GM19099 (cell line): Measurements from ENCODE around the gene BOK.

Source experiments
- POLR2A ChIP-seq: IDR thresholded peaks from 3 replicates; pipeline ENCODE4 v1.6.1; 2011; ENCODE audit warnings: low read depth; ENCODE audit not compliant: insufficient read length; ENCODE audit errors: extremely low read depth

Gene BOK

GRCh38 chr2:241617431-241618154, 59.0 kb downstream of the BOK start:
- TF ChIP-seq POLR2A, result no peak

- TF ChIP-seq POLR2A, result no peak
Measured at GRCh38 chr2:241618296-241618805, 59.8 kb downstream of the BOK start.

- no peak for TF ChIP-seq POLR2A
Measured at GRCh38 chr2:241618829-241619228, 60.3 kb downstream of the BOK start.

- TF ChIP-seq POLR2A, result no peak
Measured at GRCh38 chr2:241619597-241620418, 61.3 kb downstream of the BOK start.

GRCh38 chr2:241620419-241620769, 61.8 kb downstream of the BOK start:
- no peak for TF ChIP-seq POLR2A
